Activated B cell treated with CpG ODN at 0.5 μM for 24 hours (primary cell): Measurements from ENCODE around the gene IP6K1. TPM values are rescaled to one million over a fixed set of nuclear protein-coding genes. Genes with fewer than 3 reads are reported as not detected.

Experiments
- ATAC-seq: fragments of 200-7000 bp; cut with Tn5 transposase; one replicate; pipeline ENCODE4 v1.10.0; 2021; ENCODE audit warnings: low read depth, mild to moderate bottlenecking, moderate library complexity
- CTCF ChIA-PET: fragments of 350-600 bp; sonication (Branson Sonifier 250); formaldehyde crosslinking; loops from one replicate; lab custom pipeline; 2021; ENCODE audit warnings: antibody characterized with exemption; lab: Charles Lee
- POLR2A ChIA-PET: fragments of 350-600 bp; sonication (Branson Sonifier 250); formaldehyde crosslinking; loops from one replicate; lab custom pipeline; 2021; ENCODE audit warnings: antibody characterized with exemption; lab: Charles Lee
- DNase-seq: peaks from one replicate; pipeline ENCODE4 v3.0.0; 2022
- H3K27ac Mint-ChIP-seq: one replicate; pipeline ENCODE4 v1.8.0; 2020; ENCODE audit warnings: mixed read lengths
- H3K27me3 Mint-ChIP-seq: one replicate; pipeline ENCODE4 v1.8.0; 2021; ENCODE audit warnings: mixed read lengths
- H3K36me3 Mint-ChIP-seq: one replicate; pipeline ENCODE4 v1.8.0; 2021; ENCODE audit warnings: low read depth, mixed read lengths
- H3K4me1 Mint-ChIP-seq: one replicate; pipeline ENCODE4 v1.8.0; 2021; ENCODE audit warnings: mixed read lengths
- H3K4me3 Mint-ChIP-seq: one replicate; pipeline ENCODE4 v1.8.0; 2020; ENCODE audit warnings: mild to moderate bottlenecking, mixed read lengths
- H3K9me3 Mint-ChIP-seq: one replicate; pipeline ENCODE4 v1.8.0; 2020; ENCODE audit warnings: mixed read lengths
- intact Hi-C: fragments of 100-400 bp; cut with micrococcal nuclease; formaldehyde crosslinking; loops from one replicate; pipeline ENCODE4 v1.15.1; 2024
- total RNA-seq: library from RNA; stranded (reverse); gene quantifications from 2 replicates; pipeline ENCODE4 v1.2.3, GENCODE V29; 2022
- TF ChIP-seq, protein P1 (sequence below): fragments of 200-600 bp; IDR thresholded peaks from one replicate; pipeline ENCODE4 v1.8.0; 2022; ENCODE audit warnings: antibody characterized with exemption, mild to moderate bottlenecking

IP6K1 gene
- total RNA-seq, 1 donor from 2014 or later: 47.6 TPM

DNA sequence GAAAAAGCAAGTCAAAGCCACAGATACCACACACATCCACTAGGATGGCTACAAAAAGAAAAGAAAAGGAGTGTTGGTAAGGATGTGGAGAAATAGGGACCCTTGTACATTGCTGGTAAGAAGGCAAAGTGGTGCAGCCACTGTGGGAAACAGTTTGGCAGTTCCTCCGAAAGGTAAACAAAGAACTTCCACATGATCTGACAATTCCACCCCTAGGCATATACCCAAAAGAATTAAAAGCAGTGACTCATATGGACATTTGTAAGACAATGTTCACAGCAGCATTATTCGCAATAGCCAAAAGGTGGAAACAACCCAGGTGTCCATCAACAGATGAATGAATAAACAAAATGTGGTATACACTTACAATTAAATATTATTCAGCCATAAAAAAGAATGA lies 40.4 kb downstream of the IP6K1 start:
- no peaks in the 10 kb centered on the region for H3K27me3 Mint-ChIP-seq
- no peaks in the 10 kb centered on the region for H3K4me1 Mint-ChIP-seq
- H3K27ac Mint-ChIP-seq: no peak overlapping the region
- no peak overlapping the region for H3K4me3 Mint-ChIP-seq
- ATAC-seq: no peak
- H3K9me3 Mint-ChIP-seq: no peaks in the 10 kb centered on the region
- POLR2A ChIA-PET: no interaction called here
- intact Hi-C loops: no loop called here
- no peak for DNase-seq
- CTCF ChIA-PET: no interaction called here
- peaks cover 51% of the 10 kb centered on the region for H3K36me3 Mint-ChIP-seq
- TF ChIP-seq, protein P1, sequence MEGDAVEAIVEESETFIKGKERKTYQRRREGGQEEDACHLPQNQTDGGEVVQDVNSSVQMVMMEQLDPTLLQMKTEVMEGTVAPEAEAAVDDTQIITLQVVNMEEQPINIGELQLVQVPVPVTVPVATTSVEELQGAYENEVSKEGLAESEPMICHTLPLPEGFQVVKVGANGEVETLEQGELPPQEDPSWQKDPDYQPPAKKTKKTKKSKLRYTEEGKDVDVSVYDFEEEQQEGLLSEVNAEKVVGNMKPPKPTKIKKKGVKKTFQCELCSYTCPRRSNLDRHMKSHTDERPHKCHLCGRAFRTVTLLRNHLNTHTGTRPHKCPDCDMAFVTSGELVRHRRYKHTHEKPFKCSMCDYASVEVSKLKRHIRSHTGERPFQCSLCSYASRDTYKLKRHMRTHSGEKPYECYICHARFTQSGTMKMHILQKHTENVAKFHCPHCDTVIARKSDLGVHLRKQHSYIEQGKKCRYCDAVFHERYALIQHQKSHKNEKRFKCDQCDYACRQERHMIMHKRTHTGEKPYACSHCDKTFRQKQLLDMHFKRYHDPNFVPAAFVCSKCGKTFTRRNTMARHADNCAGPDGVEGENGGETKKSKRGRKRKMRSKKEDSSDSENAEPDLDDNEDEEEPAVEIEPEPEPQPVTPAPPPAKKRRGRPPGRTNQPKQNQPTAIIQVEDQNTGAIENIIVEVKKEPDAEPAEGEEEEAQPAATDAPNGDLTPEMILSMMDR: no peak

DNA sequence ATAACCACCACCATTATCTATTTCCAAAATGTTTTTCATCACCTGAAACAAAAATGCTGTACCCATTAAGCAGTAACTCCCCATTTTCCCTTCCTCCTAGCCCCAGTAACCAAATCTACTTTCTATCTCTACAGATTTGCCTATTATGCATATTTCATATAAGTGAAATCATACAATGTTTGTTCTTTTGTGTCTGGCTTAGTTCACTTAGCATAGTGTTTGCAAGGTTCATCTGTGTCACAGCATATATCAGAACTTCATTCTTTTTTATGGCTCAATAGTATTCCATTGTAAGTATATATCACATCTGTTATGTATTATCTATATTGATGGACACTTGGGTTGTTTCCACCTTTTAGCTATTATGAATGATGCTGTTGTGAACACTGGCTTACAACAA lies 45.9 kb downstream of the IP6K1 start:
- Mint-ChIP-seq H3K9me3 (no peaks in the 10 kb centered on the region), H3K4me3 (no peak overlapping the region), H3K36me3 (peaks cover 45% of the 10 kb centered on the region), H3K27me3 (no peaks in the 10 kb centered on the region), H3K4me1 (no peaks in the 10 kb centered on the region), H3K27ac (no peak overlapping the region)
- ATAC-seq (no peak), DNase-seq (no peak)
- intact Hi-C loops: no loop called here
- ChIA-PET POLR2A (no interaction called here), CTCF (no interaction called here)
- TF ChIP-seq, protein P1: no peak

DNA sequence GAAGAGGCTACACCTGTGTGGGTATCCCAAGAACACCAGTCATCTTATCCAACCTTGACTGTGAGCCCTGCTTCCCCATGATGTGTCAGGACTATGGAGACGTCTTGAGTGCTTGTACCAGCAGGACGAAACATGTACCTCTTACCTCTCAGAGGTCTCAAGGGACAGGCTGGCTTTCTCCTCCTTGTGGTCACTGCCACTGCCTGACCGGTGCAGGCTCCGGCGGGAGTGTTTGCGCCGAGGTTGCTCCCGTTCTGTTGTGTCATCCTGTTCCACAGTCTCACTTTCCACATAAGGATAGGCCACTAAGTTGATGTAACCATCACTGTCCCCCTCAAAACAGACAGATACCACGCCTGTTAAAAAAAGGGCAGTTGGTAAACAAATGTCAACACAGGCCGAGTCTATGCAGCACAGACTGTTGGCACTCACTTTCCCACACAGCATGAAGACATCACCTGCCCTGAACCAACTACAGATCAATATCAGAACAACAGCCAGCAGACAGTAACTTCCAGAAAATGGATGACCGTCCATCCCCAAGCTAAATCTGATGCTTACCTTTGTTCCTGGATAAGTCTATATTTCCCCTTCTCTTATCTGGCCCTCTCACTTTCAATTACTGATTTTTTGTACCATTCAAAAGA lies 48.2 kb downstream of the IP6K1 start:
- no peak overlapping the region for H3K4me3 Mint-ChIP-seq
- DNase-seq (no peak), ATAC-seq (no peak)
- TF ChIP-seq, protein P1: no peak
- CTCF ChIA-PET: no interaction called here
- H3K27ac Mint-ChIP-seq: no peak overlapping the region
- H3K4me1 Mint-ChIP-seq: no peaks in the 10 kb centered on the region
- intact Hi-C loops: no loop called here
- no peaks in the 10 kb centered on the region for H3K9me3 Mint-ChIP-seq
- H3K36me3 Mint-ChIP-seq: peaks cover 50% of the 10 kb centered on the region
- POLR2A ChIA-PET: no interaction called here
- no peaks in the 10 kb centered on the region for H3K27me3 Mint-ChIP-seq

DNA sequence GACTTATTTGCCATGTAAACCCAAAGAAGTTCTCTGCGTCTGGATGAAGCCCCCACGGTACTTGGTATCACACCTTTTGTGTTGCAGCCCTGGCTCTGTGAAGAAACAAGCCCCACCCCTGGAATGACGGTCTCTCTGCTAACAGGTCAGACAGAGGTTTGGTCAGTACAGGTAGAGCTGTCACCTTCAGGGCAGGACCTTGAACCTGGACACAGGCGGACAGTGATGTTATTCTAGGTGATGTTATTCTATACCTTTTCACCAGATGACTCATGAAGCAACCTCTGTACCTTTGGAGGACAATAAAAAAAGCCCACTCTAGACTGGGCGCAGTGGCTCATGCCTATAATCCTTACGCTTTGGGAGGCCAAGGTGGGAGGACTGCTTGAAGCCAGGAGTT lies 51.6 kb downstream of the IP6K1 start:
- H3K27me3 Mint-ChIP-seq: no peaks in the 10 kb centered on the region
- DNase-seq (no peak), ATAC-seq (no peak)
- H3K4me1 Mint-ChIP-seq: no peaks in the 10 kb centered on the region
- POLR2A ChIA-PET: no interaction called here
- no peak overlapping the region for H3K27ac Mint-ChIP-seq
- H3K9me3 Mint-ChIP-seq: no peaks in the 10 kb centered on the region
- TF ChIP-seq, protein P1: no peak
- CTCF ChIA-PET: no interaction called here
- intact Hi-C loops: no loop called here
- H3K36me3 Mint-ChIP-seq: peaks cover 70% of the 10 kb centered on the region
- H3K4me3 Mint-ChIP-seq: no peak overlapping the region

DNA sequence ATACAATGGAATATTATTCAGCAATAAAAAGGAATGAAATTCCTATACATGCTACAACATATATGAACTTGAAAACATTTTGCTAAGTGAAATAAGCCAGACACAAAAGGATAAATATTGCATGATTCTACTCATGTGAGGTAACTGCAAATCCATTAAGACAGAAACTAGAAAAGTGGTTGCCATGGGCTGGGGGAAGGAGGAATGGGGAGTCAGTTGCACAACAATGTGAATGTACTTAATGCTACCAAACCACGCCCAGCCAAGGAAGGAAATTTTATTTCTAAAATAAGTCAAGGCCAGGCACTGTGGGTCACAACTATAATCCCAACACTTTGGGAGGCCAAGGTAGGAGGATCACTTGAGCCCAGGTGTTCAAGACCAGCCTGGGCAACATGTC lies 52.8 kb downstream of the IP6K1 start:
- Mint-ChIP-seq H3K9me3 (no peaks in the 10 kb centered on the region), H3K4me3 (no peak overlapping the region), H3K4me1 (no peaks in the 10 kb centered on the region), H3K27me3 (no peaks in the 10 kb centered on the region), H3K36me3 (peaks cover 70% of the 10 kb centered on the region), H3K27ac (no peak overlapping the region)
- no peak for ATAC-seq
- ChIA-PET POLR2A (no interaction called here), CTCF (no interaction called here)
- intact Hi-C loops: no loop called here
- TF ChIP-seq, protein P1: no peak
- DNase-seq: no peak
